Kidney (tissue), 14 donors: ENCODE measurements around the gene SLC7A6. TPM values are rescaled to one million over a fixed set of nuclear protein-coding genes. Genes with fewer than 3 reads are reported as not detected.

Source experiments
- DNase-seq, 5 donors: peaks; one replicate each; pipeline ENCODE4 v3.0.0-alpha.2; 2013 to 2020
- FAIRE-seq: peaks from 2 replicates; lab custom pipeline; 2012; peaks lifted over from hg19 to GRCh38; lab: Jason Lieb, UNC
- H3K27ac ChIP-seq, 2 donors: one replicate each; pipeline ENCODE4 v1.7.0; 2013; ENCODE audit warnings: low read depth in 2 of 2, low read length in 2 of 2, inconsistent platforms in 1 of 2
- H3K27me3 ChIP-seq: one replicate; pipeline ENCODE4 v1.7.1; 2013; ENCODE audit warnings: low read length, inconsistent platforms; ENCODE audit not compliant: control insufficient read depth, insufficient read depth
- H3K36me3 ChIP-seq, 3 donors: one replicate each; pipeline versions ENCODE4 v1.7.0 to v1.7.1; 2013; ENCODE audit warnings: low read length in 3 of 3, control low read depth in 1 of 3, inconsistent platforms in 1 of 3; ENCODE audit not compliant: insufficient read depth in 3 of 3, control insufficient read depth in 2 of 3
- H3K4me1 ChIP-seq, 3 donors: one replicate each; pipeline versions ENCODE4 v1.7.0 to v1.7.1; 2013; ENCODE audit warnings: low read length in 3 of 3, inconsistent platforms in 1 of 3, low read depth in 1 of 3; ENCODE audit not compliant: control insufficient read depth in 2 of 3, insufficient read depth in 2 of 3
- H3K4me3 ChIP-seq, 3 donors: one replicate each; pipeline versions ENCODE4 v1.7.0 to v1.8.1; 2013; ENCODE audit warnings: low read length in 3 of 3, control low read depth in 1 of 3, inconsistent platforms in 1 of 3
- H3K9ac ChIP-seq, 3 donors: one replicate each; pipeline versions ENCODE4 v1.7.0 to v1.7.1; 2013; ENCODE audit warnings: low read length in 3 of 3, control low read depth in 1 of 3, inconsistent platforms in 1 of 3
- H3K9me3 ChIP-seq, 3 donors: one replicate each; pipeline versions ENCODE4 v1.7.0 to v1.7.1; 2013; ENCODE audit warnings: low read length in 3 of 3, control low read depth in 1 of 3, inconsistent platforms in 1 of 3; ENCODE audit not compliant: control insufficient read depth in 2 of 3, insufficient read depth in 1 of 3
- intact Hi-C: fragments of 100-400 bp; cut with DNase I; formaldehyde crosslinking; loops from one replicate; pipeline ENCODE4 v1.11.1; 2022
- polyA plus RNA-seq: library from polyadenylated mRNA; stranded (reverse); fragments of 350-450 nt; fragmentation: Illumina TruSeq; extraction: RNeasy Lipid Tissue Mini Kit (QIAGEN cat#74804); gene quantifications from one replicate; pipeline ENCODE4 v1.2.3, GENCODE V29; 2014; ENCODE audit warnings: low read depth, low replicate concordance; ENCODE audit not compliant: insufficient read depth
- total RNA-seq: library from RNA; stranded (reverse); fragmentation: NEBNext Ultra II Directional; extraction: Animal tissue kit (Norgen Biotek cat#: 25700); gene quantifications from one replicate; pipeline ENCODE4 v1.2.1, GENCODE V29; 2021
- TF ChIP-seq, protein P1 (sequence below): IDR thresholded peaks from 3 replicates; pipeline ENCODE4 v1.5.1; 2012; ENCODE audit warnings: mild to moderate bottlenecking, moderate library complexity, borderline replicate concordance; ENCODE audit not compliant: insufficient read depth; ENCODE audit errors: extremely low read depth
- donor health status: control.
- donor health status: control.
- donor health status: control.
- donor health status: control.
- donor health status: control.
- donor health status: DM: yes; HTN: yes; CAD: no.
- donor health status: Normal renal cell carcinoma (clear cell type).

Gene SLC7A6
- total and polyA plus RNA-seq, 2 donors from 2014 or later, result 5.0 to 24.0 TPM

DNA sequence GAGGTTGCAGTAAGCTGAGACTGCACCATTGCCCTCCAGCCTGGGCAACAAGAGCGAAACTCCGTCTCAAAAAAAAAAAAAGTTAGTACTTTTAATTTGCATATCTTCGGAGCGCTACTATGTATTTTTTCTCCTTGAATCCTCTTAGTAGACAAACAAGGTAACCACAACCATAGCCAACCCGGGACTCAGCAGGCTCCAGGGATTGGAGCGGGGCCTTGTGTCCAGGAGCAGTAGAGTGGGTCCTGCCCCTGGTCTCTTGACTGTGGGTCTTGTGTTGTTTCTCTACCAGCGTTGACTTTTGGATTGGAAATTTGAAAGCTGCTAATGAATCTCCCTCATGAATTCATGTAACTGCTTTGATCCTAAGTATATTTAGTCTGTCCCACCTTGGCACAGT lies 78.8 kb downstream of the SLC7A6 start:
- Histone ChIP-seq H3K4me1 (no peaks in the 10 kb centered on the region), H3K36me3 (peaks cover 3 to 39% (median 38%) of the 10 kb centered on the region in 3 donors), H3K27me3 (no peaks in the 10 kb centered on the region), H3K9ac (no peak overlapping the region), H3K9me3 (no peaks in the 10 kb centered on the region), H3K4me3 (no peak overlapping the region), H3K27ac (no peak overlapping the region)
- TF ChIP-seq, protein P1, sequence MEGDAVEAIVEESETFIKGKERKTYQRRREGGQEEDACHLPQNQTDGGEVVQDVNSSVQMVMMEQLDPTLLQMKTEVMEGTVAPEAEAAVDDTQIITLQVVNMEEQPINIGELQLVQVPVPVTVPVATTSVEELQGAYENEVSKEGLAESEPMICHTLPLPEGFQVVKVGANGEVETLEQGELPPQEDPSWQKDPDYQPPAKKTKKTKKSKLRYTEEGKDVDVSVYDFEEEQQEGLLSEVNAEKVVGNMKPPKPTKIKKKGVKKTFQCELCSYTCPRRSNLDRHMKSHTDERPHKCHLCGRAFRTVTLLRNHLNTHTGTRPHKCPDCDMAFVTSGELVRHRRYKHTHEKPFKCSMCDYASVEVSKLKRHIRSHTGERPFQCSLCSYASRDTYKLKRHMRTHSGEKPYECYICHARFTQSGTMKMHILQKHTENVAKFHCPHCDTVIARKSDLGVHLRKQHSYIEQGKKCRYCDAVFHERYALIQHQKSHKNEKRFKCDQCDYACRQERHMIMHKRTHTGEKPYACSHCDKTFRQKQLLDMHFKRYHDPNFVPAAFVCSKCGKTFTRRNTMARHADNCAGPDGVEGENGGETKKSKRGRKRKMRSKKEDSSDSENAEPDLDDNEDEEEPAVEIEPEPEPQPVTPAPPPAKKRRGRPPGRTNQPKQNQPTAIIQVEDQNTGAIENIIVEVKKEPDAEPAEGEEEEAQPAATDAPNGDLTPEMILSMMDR, result no peak
- peak in 1 of 5 donors; percentile 13 for DNase-seq
- no peak for FAIRE-seq
- intact Hi-C loops, result no loop called here

DNA sequence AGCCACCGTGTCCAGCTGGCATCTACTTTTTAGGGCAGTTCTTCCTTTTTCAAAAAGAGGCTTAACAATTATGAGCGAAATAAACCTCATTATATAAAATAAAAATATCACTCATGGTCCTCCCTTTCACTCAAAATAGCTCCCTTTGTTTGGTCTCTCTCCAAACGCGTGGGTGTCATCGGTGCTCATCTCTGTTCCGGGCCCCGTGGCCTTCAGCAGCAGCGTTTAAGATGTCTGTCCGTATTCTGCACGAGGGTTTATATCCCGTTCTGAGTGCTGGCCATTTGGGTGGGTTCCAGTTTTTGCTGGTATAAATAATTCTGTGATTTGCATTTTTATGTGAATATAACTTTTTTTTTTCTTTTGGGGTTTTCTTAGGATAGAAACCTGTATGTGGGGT lies 79.9 kb downstream of the SLC7A6 start:
- intact Hi-C loops, result no loop called here
- Histone ChIP-seq H3K27ac (no peak overlapping the region), H3K36me3 (peaks cover 3 to 34% (median 31%) of the 10 kb centered on the region in 3 donors), H3K4me1 (no peaks in the 10 kb centered on the region), H3K9me3 (no peaks in the 10 kb centered on the region), H3K9ac (no peak overlapping the region), H3K27me3 (no peaks in the 10 kb centered on the region), H3K4me3 (no peak overlapping the region)
- DNase-seq, result peak in 1 of 5 donors; percentile 26
- TF ChIP-seq, protein P1, result no peak
- no peak for FAIRE-seq

DNA sequence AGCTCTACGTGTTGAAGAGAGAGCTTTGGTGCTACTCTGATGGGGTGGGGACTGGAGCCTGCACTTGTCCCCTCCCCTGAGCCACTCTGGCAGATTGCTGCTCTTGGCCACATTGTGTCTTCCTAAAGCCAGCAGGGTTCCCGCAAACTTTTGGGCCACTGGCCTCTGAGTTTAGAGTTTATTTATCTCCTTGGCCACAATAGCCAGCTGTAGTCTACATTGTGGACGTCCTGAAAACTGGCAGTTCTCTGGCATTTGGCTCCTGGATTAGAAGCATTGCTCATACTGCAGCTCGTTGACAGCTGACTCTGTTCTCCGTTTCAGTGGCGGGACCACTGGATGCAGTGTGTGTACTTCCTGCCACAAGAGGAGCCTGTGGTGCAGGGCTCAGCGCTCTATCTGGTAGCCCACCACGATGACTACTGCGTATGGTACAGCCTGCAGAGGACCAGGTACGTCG lies 81.1 kb downstream of the SLC7A6 start:
- intact Hi-C loops, result no loop called here
- Histone ChIP-seq H3K27ac (no peak overlapping the region), H3K36me3 (peaks cover 0 to 28% (median 27%) of the 10 kb centered on the region in 3 donors), H3K4me3 (no peak overlapping the region), H3K27me3 (no peaks in the 10 kb centered on the region), H3K9me3 (no peaks in the 10 kb centered on the region), H3K9ac (no peak overlapping the region), H3K4me1 (no peaks in the 10 kb centered on the region)
- FAIRE-seq (no peak), DNase-seq (peak in 1 of 5 donors; percentile 37)
- TF ChIP-seq, protein P1, result no peak
